Fibroblast of upper back skin (primary cell): ENCODE measurements around the gene EXOC4.
"Not testable (repeated sequence)": the region's sequence is repeated elsewhere in the genome, so short reads cannot be mapped to it uniquely, and the experiment has no call there.

Experiments
- DNase-seq: peaks from one replicate; pipeline ENCODE4 v3.0.0-alpha.2; 2013

The EXOC4 gene

DNA sequence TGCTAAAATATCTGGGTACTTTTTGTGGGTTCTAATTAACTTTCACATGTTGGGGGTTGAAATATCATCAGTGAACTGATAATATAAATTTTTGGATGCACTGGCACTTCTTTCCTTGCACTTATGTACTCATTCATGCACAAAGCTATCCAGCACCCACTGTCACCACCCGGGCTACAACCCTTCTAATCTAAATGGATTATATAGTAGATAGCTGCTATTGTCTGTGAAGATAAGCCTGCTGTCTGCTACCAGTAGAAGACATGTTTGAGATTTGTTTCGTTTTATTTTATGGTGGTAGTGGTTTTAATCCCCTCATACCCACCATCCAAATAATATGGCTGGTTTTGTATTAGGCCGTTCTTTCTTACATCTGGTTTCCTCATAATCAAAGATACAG is 520.7 kb downstream of the EXOC4 start:
- no peak for DNase-seq

DNA sequence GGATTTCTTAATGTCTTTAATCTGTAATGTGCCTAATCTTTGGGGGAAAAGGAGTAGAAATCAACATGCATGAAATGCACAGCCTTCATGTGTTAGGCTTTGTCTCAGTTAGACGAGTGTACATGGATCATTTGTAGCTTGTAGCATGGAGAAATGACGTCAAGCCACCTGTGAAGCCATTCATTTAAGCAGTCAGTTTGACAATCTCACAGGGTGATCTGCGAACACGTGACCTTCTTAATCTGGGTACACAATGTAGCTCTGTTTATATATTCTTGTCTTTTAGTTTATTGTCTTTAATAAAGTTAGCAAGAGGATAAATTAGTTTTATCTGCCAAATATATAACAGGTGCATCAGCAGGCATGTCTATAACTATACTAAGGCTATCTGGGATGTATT is 522.3 kb downstream of the EXOC4 start:
- DNase-seq, result no peak

DNA sequence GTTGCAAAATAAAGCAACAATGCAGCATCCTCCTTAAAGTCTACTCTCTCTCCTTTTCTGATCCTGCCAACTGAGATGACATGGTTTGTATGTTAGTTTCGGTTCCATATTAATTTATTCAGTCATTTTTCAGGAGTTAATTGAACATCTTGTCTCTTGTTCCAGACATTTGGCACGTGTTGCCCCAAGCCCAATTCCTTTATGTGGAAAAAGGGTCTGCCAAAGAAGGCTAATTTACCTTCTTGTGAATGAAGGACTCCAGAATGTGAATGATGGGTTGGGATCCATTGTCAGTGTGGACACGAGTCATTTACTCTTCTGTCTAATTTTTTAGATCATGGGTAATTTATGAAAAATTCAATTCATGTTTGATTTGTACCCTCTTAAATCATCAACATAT is 523.4 kb downstream of the EXOC4 start:
- no peak for DNase-seq

DNA sequence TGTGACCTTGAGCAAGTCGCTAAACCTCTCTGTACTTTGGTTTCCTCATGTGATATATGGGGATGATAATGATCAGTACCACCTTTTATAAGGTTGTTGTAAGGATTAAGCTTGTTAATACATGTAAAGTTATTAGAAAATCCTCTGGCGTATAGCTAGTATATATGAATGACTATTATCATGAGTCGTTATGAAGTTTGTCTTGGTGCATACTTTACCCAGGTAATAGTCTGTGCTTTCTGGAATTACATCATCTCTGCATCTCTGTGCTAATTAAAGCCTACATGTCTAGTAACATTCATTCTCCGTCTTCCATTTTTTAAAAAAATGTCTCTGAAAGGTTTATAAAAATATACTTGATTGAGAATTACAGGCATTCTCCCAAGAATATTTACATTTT is 524.8 kb downstream of the EXOC4 start:
- no peak for DNase-seq

DNA sequence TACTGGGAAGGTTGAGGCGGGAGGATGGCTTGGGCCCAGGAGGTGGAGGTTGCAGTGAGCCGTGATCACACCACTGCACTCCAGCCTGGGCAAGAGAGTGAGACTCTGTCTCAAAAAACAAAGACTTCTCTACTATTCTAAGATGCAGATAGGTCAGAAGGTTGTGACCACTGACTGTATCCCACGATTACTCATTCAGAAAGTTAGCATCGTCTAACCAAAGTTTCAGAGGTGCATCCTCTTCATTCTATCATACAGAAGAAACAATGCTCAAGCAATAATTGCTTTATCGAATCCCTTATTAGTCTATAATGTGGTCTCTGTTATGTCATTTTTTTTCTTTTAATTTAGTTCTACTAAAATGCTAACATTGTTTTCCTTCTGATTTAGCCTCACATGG is 525.6 kb downstream of the EXOC4 start:
- DNase-seq, result no peak

DNA sequence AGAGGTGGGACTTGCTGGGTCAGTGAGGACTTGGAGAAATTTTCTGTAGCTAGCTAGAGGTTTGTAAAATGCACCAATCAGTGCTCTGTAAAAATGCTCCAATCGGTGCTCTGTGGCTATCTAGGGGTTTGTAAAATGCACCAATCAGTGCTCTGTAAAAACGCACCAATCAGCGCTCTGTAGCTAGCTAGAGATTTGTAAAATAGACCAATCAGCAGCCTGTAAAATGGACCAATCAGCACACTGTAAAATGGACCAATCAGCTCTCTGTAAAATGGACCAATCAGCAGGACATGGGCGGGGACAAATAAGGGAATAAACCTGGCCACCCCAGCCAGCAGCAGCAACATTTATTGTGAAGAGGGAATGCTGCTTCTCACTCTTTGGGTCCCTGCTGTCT is 526.7 kb downstream of the EXOC4 start:
- not testable (repeated sequence) for DNase-seq

DNA sequence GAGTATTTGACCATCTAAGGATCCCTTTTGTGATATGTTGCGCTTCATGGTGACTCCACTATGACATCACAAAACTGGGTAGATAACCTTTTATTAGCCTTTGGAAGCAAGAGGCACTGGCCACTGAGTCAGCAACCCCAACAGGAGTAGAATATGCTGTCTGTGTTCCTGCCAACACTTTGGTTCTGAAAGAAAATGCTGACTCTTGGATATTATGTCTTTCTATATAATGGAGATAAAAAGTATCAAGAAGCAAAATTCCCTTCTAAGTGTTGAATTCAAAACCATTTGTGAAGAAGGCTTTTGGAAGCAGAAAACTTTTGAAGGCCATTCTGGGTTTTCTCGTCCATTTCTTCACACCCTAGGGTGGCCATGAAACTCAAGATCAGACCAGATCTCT is 528.0 kb downstream of the EXOC4 start:
- no peak for DNase-seq

DNA sequence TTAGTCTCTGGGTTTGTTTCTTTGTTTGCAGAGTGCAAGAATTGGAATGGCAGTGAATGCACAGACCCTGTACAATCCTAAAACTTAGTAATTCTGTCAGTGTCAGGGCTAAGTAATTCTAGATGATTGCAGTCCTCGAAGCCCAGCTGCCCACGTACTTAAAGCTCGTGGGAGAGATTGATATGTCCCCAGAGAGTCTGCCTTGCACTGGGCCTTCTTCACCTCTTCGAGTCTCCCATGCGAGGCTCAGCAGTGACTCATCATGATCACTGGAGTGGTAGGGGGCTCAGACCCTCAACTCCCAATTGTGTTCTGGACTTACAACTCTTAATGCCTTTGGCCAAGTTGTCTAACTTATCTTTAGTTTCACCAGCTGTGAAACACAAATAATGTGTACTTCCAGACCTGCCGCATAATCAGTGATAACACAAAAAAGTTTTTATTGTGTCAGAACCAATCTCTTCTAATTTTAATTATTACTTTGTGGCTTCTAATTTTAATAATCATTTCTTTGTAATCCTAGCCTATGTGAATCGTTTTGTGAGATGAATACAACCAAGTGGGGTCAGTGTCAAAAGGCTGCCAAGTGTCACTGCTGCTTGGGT is 528.7 kb downstream of the EXOC4 start:
- no peak for DNase-seq

DNA sequence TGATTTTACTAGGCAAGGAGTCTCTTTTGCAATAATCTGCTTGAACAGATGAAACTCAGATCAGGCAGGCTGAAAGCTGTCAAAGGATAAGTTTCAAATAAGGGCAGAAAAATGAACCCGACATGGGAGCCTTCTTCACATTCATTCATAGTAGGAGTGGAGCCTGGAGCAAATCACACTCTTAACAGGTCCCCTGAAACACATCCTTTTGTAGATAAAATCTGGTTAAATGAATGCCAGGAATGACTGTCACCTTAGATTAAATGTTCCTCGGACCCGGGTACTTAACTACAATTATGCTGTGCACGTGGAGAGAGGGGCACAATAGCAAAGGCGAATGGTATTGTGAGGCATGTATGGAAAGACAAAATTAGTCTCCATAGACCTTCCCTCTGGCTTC is 529.6 kb downstream of the EXOC4 start:
- DNase-seq, result no peak

DNA sequence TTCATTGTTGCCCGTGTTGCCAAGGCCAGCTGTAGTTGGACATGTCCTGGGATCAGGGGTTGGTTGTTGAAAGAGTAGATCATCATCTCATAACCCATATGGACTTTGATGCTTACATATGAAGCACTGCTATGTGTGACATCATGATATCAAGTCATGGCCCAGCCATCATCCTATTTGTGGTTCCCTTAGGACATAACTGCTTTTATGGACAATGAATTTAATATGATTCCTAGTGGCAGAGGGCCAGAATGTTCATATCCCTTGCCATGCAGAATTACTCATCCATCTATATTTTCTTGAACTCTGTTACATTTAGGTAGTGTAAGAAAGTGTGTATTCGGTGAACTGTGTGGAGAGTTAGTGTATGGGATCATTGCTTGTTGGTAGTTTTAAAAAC is 530.4 kb downstream of the EXOC4 start:
- DNase-seq, result peak; percentile 48

DNA sequence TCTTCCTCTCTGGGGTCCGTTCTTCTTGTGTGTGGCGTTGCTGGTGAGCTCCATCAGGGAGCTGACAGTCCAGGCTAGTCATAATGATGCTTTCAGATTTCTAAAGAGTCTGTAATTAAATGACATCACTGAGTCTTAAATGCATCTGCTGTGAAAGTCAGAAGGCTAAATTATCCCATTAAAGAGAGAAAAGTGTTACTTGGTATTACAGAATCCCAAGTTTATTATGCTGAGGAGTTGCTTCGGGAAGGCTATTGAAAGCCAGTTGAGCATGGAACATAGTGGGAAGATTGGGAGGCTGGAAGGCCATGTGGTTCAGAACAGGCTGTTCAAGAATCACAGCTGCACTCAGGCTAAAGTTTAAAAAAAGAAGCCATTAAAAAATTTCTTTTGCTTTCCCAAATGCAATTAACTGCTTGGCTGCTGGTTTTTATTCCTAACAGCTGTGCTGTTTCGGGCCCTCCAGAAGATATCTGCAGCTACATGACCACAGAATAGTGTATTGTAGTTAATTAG is 531.7 kb downstream of the EXOC4 start:
- DNase-seq, result no peak

DNA sequence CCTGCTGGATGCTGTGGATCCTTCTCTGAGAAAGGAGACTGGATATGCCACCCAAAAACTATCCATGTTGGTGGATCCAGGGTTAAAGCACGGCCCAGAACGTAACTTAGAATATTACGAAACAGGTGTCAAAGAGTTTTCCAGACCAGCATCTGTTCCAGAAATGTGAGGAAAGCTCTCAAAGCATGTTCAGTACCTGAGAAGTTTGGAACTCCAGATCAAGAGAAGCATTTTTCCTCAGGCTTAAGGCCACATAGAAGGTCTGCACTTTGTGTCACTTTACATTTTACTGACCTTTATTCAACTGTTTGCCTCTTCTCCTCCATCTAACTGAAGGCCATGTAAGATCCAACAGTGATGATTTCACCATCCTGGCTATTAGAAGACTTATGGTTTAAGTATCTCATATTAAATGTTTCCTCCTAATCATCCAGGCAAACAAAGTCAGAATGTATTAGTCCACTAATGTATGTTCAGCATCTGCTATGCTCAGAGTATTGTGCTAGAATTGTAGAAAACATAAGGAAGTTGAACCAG is 533.6 kb downstream of the EXOC4 start:
- no peak for DNase-seq

DNA sequence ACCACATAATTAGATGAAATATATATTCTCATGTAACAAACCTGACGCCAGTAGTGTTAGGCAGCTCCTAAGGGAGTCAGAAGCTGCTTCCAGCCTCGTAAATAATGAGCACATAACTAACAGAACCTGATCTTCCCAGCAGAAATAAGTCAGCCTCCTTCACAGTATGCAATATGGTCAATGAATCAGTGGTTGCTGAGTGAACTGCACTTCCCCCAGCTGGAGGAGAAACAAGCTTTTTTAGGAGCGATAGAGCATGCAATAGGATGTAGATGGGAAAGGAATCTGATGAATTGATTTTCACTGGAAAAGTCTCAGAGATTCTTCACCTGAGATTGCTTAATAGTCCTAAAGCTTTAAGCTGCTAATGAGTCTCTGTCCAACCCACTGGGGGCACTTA is 537.1 kb downstream of the EXOC4 start:
- DNase-seq, result peak; percentile 72

DNA sequence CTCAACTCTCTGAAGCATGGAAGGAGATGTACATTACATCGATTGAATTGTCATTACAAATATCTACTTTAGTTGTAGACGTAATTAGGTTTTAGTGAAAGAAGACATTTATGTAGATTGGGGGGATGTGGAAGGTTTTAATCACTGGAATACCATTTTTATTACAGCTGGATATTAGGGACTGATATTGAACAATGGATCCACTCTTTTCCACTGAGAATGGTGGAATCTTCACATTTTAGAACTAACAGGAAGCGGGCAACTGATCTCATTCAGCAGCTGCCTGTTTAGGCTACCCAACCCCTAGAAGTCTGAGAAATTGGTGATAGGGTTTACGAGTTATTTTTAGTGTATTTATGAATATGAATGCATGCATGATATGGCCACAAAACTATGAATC is 538.0 kb downstream of the EXOC4 start:
- no peak for DNase-seq

DNA sequence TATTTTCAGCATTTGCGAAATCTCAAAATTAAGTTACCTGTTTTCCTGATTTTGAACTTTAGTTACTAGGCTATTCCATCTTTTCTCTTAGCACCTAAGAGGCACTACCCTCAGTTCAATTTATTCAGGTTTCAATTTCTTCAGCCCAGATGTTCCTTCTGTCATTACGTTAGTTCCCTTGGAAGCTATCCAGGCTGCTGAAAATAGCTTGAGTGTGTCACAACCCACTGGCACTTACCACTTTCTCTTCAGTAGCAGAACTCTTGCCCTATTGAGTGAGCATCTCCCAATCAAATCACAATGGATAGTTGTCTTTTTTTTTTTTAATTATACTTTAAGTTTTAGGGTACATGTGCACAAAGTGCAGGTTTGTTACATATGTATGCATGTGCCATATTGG is 541.6 kb downstream of the EXOC4 start:
- peak; percentile 17 for DNase-seq

DNA sequence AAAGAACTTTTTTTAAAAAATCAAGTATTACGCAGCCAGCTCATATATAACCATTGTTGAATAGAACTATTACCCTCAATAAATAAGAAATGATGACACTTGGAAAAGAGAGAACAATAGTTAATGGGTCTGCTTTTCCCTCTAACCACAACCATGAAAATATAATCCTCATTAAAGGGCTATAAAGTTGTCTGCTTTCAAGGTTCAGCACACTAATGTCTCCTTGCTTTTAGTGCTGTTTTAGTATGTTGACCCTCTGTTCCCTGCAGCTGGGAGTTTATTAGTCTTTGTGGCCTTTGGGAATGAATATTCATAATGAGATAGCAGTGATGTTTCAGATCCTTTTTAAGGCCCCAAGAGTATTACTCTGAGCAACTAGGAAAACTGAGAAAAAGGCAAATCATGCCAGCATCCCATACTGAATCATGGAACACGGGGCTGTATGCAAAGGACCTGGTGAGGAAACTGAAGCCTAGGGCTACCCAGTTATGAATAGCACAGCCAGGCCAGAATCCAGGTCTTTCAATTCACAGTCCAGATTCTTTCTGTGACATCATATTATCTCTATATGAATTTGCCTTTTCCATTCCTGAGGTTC is 542.3 kb downstream of the EXOC4 start:
- DNase-seq, result peak; percentile 6

DNA sequence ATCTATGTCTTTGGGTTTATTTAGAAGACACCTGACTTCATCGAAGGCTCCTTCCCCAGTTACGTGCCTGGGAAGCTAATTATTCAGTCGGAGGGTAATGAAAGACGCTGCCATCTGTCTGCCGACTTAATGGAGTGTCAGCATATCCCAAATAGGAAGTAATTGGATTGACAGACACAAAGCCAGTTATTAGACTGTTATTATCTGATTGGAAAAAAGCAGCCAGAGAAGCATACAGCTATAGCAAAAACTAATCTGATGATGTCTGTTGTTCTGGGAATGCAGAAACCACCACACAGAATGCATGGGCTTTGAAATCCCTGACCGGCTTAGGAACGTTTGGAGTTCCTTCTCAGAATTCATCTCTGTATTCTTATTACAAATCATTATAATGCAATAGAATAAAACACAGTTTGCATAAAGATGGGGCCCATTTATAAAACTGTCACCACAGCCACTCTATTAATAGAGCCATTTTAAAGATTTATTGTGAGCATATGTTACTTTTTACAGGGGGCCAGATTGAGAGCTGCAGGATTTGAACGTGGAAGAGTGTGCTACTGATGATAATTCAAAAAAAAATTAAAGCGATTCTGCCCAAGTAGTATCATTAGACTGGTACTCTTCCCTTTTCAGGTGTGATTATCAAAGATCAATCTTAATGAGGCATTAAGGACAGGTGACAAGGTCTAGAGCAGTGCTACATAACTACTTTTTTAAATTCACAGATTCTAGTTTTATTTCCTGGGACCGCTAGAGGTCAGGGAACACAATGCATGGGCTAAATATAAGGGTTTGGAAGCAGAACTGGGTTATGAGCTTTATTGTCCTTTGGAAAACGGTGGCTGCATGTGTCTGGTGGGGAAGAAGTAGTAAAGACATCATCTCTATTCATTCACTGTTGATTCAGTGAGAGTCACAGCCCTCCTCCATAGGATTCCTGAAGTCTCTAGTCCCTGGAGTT is 544.2 kb downstream of the EXOC4 start:
- DNase-seq, result no peak

DNA sequence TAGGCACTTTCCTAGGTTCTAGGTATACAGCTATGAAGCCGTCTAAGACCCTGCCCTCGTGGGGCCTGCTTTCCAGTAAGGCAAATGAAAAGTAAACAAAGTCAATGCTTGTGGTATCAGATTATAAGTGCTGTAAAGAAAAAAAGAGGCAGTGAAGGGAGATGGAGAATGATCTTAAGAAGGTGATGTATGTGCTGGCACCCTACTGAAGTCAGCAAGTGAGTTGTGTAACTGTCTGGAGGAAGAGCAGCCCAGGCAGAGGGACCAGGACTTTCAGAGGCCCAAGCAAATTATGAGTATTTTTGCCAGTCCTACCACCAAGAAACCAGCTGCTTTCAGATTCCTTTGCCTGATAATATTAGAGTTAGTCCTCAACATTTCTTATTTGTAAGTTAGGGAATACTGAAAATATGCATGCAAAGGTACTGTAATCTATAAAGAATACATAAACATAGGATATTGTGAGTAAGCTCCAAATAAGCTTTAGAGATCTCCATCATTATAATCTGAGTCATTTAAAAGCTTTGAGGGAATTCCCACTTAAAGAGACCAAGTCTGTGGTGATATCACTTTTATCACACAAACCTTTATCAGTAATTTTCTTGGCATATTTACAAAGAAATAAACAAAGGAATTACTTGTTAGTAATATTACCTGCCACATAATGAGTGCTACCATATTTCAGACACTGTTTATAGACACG is 545.1 kb downstream of the EXOC4 start:
- DNase-seq, result peak; percentile 10

DNA sequence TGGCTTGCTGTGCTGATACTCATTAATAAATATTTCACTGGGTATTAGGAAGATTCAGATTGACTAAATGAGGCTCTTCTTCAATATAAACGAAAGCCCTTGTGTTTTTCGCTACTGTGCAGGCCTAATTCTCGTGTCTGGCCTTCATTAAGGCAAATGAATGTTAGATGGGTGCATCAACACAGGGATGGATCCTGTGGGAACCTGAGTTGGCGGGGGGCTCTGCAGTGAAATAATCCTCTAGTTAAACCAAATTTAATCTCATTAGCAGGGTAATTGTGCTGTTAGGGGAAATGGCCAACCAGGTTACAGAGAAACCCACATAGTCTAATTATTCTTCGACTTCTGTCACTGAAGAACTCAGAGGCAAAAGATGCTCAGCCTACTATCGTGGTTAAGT is 548.5 kb downstream of the EXOC4 start:
- DNase-seq, result no peak

DNA sequence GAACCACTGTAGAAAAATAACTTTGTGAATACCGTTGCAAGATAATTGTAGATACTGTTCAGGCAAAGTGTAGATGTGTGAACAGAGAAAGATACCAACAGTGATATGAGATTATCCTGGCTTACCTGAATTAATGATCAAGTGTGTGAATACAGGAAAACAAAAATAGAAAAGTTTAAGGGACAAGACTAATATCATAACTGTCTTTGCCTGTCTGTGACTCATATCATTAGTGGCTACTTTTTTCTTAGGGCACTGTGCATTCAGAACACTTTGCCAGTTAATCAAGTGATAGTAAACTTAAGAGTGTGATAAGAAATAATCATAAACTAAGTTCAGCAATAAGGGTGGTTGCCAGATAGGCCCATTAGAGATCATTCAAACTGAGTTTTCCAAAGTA is 551.2 kb downstream of the EXOC4 start:
- no peak for DNase-seq

DNA sequence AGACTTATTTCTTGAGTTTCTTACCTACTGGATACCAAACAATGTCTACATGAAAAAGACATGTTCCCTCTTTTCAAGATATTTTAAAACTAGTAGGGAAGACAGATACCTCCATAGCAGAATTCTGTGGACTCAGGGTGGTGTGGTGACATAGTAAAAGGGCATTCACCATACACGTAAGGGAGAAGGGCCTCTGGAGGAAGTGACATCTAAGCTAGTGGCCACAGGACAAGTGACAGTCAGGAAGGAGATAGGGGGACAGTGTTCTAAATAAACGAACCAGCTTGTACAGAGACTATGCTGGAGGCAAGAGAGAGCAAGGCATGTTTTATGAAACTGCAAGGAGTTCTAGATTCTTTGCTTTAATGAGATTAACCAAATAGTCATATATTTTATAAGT is 552.5 kb downstream of the EXOC4 start:
- DNase-seq, result no peak

DNA sequence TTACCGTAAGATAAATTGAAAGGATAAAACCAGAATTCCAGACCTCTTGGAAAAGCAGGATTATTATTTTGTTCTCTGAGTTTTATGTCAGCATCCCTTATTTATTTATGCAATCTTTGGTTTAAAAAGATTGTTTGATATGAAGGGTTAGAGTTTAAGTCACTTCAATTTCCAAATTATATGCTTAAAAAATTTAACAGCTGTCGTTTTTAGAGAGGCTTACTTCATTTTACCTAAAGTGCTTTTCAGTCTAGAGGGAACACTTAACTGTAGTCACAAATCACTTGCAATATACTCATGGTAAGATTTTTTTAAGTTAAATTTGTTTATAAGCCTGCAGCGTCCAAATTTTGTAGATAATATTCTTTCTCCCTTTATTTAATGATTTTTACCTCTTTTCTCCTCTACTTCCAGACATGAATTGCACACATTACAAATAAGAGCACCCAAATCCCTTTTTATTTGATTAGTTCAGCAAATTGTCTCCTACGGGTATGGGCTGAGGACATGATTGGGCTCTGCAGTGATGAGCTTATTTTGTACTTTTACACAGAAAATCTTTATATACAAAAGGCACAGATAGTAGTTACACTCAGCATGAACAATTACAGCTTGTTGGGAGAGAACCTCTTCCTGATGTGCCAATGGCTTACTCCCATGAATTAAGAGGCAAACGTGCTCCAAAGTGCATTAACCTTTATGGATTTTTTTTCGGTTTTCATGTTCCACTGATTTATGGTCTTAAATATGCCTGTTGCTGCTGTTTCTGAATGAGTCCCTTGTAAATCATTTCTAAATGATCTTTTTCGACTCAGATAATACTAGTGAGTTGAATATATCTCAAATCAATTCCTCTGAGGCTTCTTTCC is 555.0 kb downstream of the EXOC4 start:
- DNase-seq, result no peak
